HCEC 1CT (cell line): ENCODE measurements around the gene NOTCH3.

Experiments used
- DNase-seq: peaks from one replicate; pipeline ENCODE4 v3.0.0-alpha.2; 2017

The NOTCH3 gene

GRCh38 chr19:15200553-15201364, at the start of gene NOTCH3:
Gene NOTCH3, minus strand, starts transcription at chr19:15200995. Its CDS starts 90 bp downstream, at chr19:15200905.
- no peak for DNase-seq

- no peak for DNase-seq
These were observed 49.8 kb upstream of the NOTCH3 start for GRCh38 chr19:15250640-15250993.

GRCh38 chr19:15249972-15250639, 49.3 kb upstream of the NOTCH3 start:
- DNase-seq = peak; percentile 88

GRCh38 chr19:15249528-15249874, 48.7 kb upstream of the NOTCH3 start:
- DNase-seq = peak; percentile 28

GRCh38 chr19:15248648-15249527, 48.1 kb upstream of the NOTCH3 start:
- peak; percentile 86 for DNase-seq

- DNase-seq = no peak
These were observed 47.3 kb upstream of the NOTCH3 start for GRCh38 chr19:15248106-15248505.

GRCh38 chr19:15247107-15248014, 46.6 kb upstream of the NOTCH3 start:
- no peak for DNase-seq

- DNase-seq = no peak
These were observed 45.3 kb upstream of the NOTCH3 start for GRCh38 chr19:15246198-15246481.

- no peak for DNase-seq
These were observed 44.8 kb upstream of the NOTCH3 start for GRCh38 chr19:15245370-15246197.

- DNase-seq = no peak
These were observed 44.0 kb upstream of the NOTCH3 start for GRCh38 chr19:15244808-15245207.

GRCh38 chr19:15244106-15244803, 43.5 kb upstream of the NOTCH3 start:
- no peak for DNase-seq

GRCh38 chr19:15243236-15243957, 42.6 kb upstream of the NOTCH3 start:
- DNase-seq = no peak

- no peak for DNase-seq
These were observed 40.6 kb upstream of the NOTCH3 start for GRCh38 chr19:15241259-15241910.

GRCh38 chr19:15240515-15240914, 39.7 kb upstream of the NOTCH3 start:
- no peak for DNase-seq

GRCh38 chr19:15239337-15239949, 38.6 kb upstream of the NOTCH3 start:
- DNase-seq = no peak

GRCh38 chr19:15238639-15239155, 37.9 kb upstream of the NOTCH3 start:
- DNase-seq = no peak

- no peak for DNase-seq
These were observed 37.2 kb upstream of the NOTCH3 start for GRCh38 chr19:15237759-15238638.

GRCh38 chr19:15236886-15237285, 36.1 kb upstream of the NOTCH3 start:
- no peak for DNase-seq
